GM18511 (cell line): ENCODE measurements around the gene MROH7.

Source experiments
- ATAC-seq: cut with Tn5 transposase; IDR thresholded peaks from one replicate; pipeline ENCODE4 v1.9.1; 2021; ENCODE audit warnings: mild to moderate bottlenecking, moderate library complexity; ENCODE audit not compliant: unreplicated experiment

Gene MROH7

GRCh38 chr1:54723985-54724384 lies 82.4 kb downstream of the MROH7 start:
- no peak for ATAC-seq

DNA sequence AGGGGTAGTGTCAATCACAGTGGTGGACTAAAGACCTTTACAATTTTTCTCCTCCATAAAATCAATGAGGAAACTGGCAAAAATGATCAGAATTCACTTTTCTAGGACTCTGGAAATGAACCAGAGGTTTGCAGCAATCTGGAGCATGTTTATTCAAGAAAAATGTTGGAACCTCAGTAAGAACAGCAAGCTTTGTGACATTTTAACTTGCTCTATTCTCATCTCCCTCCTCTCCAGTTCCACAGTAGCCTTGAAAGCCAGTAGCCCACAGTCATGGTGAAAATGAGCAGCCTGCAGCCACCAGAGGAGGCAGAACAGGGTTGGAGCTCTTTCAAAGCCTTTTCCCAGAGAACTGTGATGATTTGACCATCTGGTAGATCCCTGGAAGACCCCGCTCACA lies 83.2 kb downstream of the MROH7 start:
- ATAC-seq = no peak

DNA sequence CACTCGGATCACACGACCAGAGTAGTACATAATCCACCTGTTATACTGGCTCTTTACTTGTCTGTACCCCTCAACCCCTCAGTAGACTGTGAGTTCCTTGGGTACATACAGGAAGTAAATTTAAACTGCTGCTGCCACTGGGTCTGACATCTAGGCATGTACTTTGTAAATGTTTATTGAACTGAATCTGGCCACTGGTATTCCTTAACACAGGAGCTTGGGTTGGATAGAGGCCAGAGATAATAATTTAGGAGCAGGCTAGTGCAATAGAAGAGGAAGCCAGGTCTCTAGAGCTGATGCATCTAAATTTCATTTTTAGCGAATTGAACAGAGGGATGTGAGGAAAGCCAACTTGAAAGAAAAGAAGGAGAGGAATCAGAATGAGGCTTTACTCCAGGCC lies 86.4 kb downstream of the MROH7 start:
- no peak for ATAC-seq

GRCh38 chr1:54736685-54737084 lies 95.1 kb downstream of the MROH7 start:
- ATAC-seq = no peak

- ATAC-seq = no peak
Observed at GRCh38 chr1:54738244-54738643, 96.7 kb downstream of the MROH7 start.

GRCh38 chr1:54741531-54741930 lies 99.9 kb downstream of the MROH7 start:
- ATAC-seq = no peak

GRCh38 chr1:54742282-54742681 lies 100.7 kb downstream of the MROH7 start:
- no peak for ATAC-seq

DNA sequence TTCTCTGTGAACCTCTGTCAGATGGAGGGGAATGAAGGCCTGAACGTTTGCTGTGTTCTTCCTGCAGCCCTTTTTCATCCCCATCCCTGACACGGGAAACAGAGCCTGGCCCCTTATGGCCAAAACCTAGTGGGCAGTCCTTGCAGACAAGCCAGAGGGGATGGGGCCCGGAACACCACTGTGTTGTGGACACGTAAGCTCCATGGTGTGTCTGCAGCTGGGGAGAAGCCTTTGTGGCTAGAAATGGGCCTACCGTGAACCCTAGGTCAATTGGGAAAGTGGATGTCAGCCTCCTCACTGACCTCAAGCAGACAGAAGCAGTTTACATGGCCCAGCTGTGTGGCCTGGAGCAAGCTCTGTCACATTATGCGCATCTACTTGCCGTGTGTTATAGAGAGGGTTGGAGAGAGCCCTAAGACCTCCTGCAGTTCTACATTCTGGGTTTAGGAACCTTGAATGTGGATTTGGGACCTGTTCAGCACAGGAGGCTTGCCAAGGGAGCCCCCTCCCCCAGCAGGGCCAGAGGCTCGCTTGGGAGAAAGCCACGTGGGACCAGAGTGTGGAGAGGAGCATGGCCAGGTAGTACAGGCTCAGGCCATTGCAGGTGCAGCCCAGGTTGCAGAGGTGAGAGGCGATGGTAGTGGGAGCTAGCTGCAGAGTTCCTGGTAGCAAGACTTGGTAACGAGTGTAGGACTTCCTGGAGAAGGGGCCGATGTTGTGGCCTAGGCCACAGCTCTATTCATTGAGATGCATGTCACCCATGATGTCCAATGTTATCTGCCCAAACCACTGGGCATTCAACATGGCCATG lies 102.0 kb downstream of the MROH7 start:
- ATAC-seq = no peak

DNA sequence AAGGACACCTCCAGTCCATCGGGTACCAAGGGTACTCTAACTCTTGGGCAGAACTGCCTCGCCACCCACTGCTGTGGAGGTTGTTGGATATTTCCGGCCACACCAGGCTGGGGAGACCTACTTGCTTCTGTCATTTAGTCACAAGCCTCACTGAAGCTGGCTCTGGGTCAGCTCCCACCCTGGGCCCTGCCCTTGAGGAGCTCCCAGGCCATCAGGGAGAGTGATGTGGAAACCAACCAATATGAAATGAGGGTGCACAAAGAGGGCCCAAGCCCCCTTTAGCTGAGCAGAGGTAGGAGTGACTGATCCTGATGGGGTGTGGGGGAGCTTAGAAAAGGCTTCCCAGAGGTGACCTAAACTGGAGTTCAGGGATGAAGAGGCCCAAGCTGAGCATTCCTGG lies 103.1 kb downstream of the MROH7 start:
- no peak for ATAC-seq

GRCh38 chr1:54745274-54745673 lies 103.7 kb downstream of the MROH7 start:
- no peak for ATAC-seq

DNA sequence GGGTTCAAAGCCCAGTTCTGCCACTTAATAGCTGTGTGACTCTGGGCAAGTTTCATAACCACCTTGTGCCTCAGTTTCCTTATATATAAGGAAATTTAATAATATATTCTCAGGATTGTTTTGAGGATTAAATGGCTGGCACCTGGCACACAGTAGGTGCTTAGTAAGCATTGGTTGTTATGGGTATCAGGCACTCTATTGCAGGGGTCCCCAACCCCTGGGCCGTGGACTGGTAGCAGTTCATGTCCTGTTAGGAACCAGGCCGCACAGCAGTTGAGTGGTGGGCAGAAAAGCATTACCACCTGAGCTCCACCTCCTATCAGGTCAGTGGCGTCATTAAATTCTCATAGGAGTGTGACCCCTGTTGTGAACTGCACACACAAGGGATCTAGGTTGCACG lies 104.3 kb downstream of the MROH7 start:
- ATAC-seq = no peak

- ATAC-seq = no peak
Observed at GRCh38 chr1:54748094-54748835, 106.7 kb downstream of the MROH7 start.

- ATAC-seq = no peak
Observed at GRCh38 chr1:54750596-54750995, 109.0 kb downstream of the MROH7 start.

DNA sequence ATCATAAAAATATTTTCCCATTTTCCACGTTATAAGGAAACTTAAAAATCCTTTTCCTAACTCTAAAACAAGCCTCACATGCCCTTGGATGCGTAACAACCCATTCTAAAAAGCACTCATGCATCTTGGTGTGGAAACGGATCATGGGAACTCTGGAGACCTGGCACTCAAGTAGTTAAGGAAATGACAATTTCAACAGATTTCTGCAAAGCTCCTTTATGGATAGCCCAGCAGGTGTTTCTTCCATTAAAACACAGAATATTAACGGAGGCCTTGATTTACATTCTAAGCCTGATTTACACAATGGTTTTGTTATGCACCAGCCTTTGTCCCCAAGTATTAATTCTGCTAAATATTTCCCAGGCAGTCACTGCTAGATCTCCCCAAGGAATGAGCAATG lies 109.8 kb downstream of the MROH7 start:
- no peak for ATAC-seq

DNA sequence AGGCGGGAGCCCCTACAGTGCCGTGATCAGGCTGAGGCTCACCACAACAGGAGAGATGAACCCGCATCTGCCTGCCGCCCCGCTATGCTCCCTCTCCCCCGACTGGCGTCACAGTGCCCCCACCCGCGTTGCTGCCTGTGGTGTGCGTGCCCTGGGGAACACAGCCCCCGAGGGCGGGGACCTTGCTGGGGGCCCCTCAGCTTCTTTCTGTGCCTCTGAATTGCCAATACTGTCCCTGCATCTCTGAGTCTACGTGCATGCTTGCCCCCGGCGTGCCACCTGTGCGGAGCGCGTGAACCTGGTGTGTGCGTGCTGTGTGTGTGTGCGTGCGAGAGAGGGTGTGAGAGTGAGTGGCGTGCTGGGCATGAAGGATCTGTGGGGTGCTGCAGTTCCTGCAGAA lies 112.5 kb downstream of the MROH7 start:
- no peak for ATAC-seq

DNA sequence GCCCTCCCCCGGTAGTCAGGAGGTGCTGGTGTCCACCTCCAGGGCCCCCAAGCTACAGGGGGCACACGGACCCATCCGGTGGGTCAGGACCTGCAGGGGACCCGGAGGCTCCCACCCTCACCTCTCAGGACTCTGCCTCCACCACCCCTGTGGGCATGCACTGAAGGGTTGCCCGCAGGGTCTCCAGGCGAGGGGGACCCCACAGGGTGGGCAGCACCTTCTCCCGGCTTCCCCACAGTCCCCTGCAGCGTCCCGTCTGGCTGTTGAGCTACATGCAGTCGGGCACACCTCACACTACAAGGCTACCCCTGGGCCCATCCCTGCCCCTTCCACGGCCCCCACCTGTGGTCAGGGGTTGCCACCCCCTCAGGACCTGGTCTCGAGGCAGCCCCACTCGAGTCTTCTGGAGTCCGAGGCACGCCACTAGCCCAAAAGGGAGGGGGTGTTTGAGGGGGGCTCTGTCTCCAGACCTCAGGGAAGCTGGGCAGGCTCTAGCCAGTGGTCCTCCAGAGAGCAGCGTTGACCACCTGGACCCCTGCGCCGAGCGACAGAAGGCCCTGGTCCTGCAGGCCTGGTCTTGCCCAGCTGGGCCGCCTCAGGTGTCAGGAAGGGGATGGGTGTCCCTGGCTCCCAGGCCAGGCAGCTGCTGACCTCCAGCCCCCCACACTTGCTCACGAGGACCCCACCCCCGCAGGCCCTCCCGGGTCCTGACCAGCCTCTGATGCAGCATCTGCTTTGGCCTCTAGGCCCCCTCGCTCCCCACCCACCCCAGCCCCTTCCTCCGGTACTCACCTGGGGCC lies 113.1 kb downstream of the MROH7 start:
- ATAC-seq = no peak

- no peak for ATAC-seq
Observed at GRCh38 chr1:54757833-54758232, 116.2 kb downstream of the MROH7 start.

DNA sequence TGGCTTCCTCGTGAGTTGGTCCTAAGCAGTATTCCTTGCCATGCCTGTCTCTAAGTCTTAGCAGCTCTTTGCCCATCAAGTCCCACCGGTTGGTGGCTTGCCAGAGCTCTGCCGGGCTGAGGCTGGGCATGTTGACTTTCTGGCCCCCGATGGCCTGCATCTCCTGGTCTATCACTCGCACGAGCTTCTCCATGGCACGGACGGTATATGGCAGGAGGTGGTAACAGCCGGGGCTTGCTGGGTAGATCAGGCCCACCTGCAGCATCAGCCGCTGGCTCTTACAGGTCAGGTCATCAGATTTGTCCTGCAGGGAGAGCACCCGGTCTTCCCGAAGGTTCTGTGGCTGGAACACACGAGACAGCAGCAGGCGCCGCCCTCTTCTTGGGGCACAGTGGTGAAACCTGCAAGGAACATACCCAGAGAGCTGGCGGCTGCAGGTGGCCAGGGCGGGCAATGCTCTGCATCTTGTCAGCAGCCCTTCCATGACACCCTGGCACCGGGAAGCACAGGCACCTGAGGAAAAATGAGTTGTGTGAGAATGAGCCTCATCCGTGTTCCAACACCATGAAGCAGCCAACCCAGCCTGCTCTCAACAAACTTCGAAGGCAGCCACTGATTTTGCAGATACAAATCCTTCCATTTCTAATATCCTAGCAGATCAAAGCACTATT lies 117.2 kb downstream of the MROH7 start:
- ATAC-seq = no peak
